Uterus (tissue), 2 donors: Measurements from ENCODE around the gene RIMS1.

Experiments used
- CTCF ChIP-seq, 4 experiments: fragments of 200-600 bp in 2 of 4; fragments of 450-650 bp in 2 of 4; sonication (generic) in 2 of 4; IDR thresholded peaks; one replicate each; pipeline ENCODE4 v1.5.1; 2016 to 2019; ENCODE audit warnings: antibody characterized with exemption in 4 of 4, mild to moderate bottlenecking in 2 of 4, moderate library complexity in 1 of 4
- POLR2A ChIP-seq, 2 donors: fragments of 450-650 bp; IDR thresholded peaks; one replicate each; pipeline ENCODE4 v1.6.1; 2016; ENCODE audit warnings: antibody characterized with exemption in 2 of 2, mild to moderate bottlenecking in 1 of 2, moderate library complexity in 1 of 2

GRCh38 chr6:72296375-72296774 lies 410.0 kb downstream of the RIMS1 start:
- no peak for TF ChIP-seq POLR2A (IDR thresholded peaks at IDR 0.05)
- TF ChIP-seq CTCF (IDR thresholded peaks at IDR 0.05), result no peak
